HepG2 (cell line): Measurements from ENCODE around the gene OR6S1. TPM values are rescaled to one million over a fixed set of nuclear protein-coding genes. Genes with fewer than 3 reads are reported as not detected.

Experiments
- BHLHE40 ChIP-seq: IDR thresholded peaks from 2 replicates; pipeline ENCODE4 v1.6.1; 2011; ENCODE audit warnings: low read length, improper control_type of control experiment
- HDAC1 ChIP-seq: sonication (generic); formaldehyde crosslinking; IDR thresholded peaks from 2 replicates; pipeline ENCODE4 v1.5.1; 2020; ENCODE audit warnings: mild to moderate bottlenecking, missing genetic modification reagents
- KDM5A ChIP-seq: fragments of 200-600 bp; sonication (generic); IDR thresholded peaks from 2 replicates; pipeline ENCODE4 v1.7.0; 2018; ENCODE audit warnings: antibody characterized with exemption, mild to moderate bottlenecking, low read length, borderline replicate concordance
- MAX ChIP-seq: IDR thresholded peaks from 2 replicates; pipeline ENCODE4 v1.6.1; 2012; ENCODE audit warnings: inconsistent platforms
- MTF2 ChIP-seq: sonication (generic); formaldehyde crosslinking; IDR thresholded peaks from 2 replicates; pipeline ENCODE4 v1.5.0; 2020; ENCODE audit warnings: missing genetic modification reagents, borderline replicate concordance
- PHF20 ChIP-seq: sonication (generic); formaldehyde crosslinking; IDR thresholded peaks from 2 replicates; pipeline ENCODE4 v1.5.0; 2020; ENCODE audit warnings: mild to moderate bottlenecking, missing genetic modification reagents
- RFXANK ChIP-seq: IDR thresholded peaks from 2 replicates; pipeline ENCODE4 v1.6.1; 2016
- TBX2 ChIP-seq: sonication (generic); formaldehyde crosslinking; IDR thresholded peaks from 2 replicates; pipeline ENCODE4 v1.5.0; 2020; ENCODE audit warnings: missing genetic modification reagents, mild to moderate bottlenecking, borderline replicate concordance
- TMF1 ChIP-seq: sonication (generic); formaldehyde crosslinking; IDR thresholded peaks from 2 replicates; pipeline ENCODE4 v1.8.1; 2022; ENCODE audit warnings: low read depth, missing genetic modification reagents
- U2AF2 ChIP-seq: fragments of 200-400 bp; formaldehyde crosslinking; IDR thresholded peaks from 2 replicates; pipeline ENCODE4 v1.6.1; 2017; ENCODE audit warnings: low read depth, mild to moderate bottlenecking, low read length
- ZFP82 ChIP-seq: sonication (generic); formaldehyde crosslinking; IDR thresholded peaks from 2 replicates; pipeline ENCODE4 v1.5.1; 2020; ENCODE audit warnings: mild to moderate bottlenecking, missing genetic modification reagents, borderline replicate concordance
- ZKSCAN8 ChIP-seq: IDR thresholded peaks from 2 replicates; pipeline ENCODE4 v1.6.1; 2016; ENCODE audit warnings: borderline replicate concordance, missing genetic modification reagents, missing compliant biosample characterization
- ZNF274 ChIP-seq: sonication (generic); formaldehyde crosslinking; IDR thresholded peaks from 2 replicates; pipeline ENCODE4 v1.5.1; 2020; ENCODE audit warnings: mild to moderate bottlenecking, missing genetic modification reagents
- ZNF282 ChIP-seq: fragments of 450-650 bp; IDR thresholded peaks from 2 replicates; pipeline ENCODE4 v1.6.1; 2018; ENCODE audit not compliant: partially characterized antibody
- ZNF3 ChIP-seq: IDR thresholded peaks from 2 replicates; pipeline ENCODE4 v1.7.0; 2017; ENCODE audit warnings: inconsistent platforms
- ZNF343 ChIP-seq: sonication (generic); formaldehyde crosslinking; IDR thresholded peaks from 2 replicates; pipeline ENCODE4 v1.4.0; 2020; ENCODE audit warnings: mild to moderate bottlenecking, missing genetic modification reagents
- ZNF512 ChIP-seq: sonication (generic); formaldehyde crosslinking; IDR thresholded peaks from 2 replicates; pipeline ENCODE4 v1.4.0; 2020; ENCODE audit warnings: mild to moderate bottlenecking, missing genetic modification reagents
- ZNF549 ChIP-seq: sonication (generic); formaldehyde crosslinking; IDR thresholded peaks from 2 replicates; pipeline ENCODE4 v1.5.0; 2020; ENCODE audit warnings: missing genetic modification reagents
- ZNF614 ChIP-seq: IDR thresholded peaks from 2 replicates; pipeline ENCODE4 v1.6.1; 2018; ENCODE audit warnings: missing biosample characterization, missing genetic modification reagents, inconsistent platforms, borderline replicate concordance
- ZNF777 ChIP-seq: sonication (generic); formaldehyde crosslinking; IDR thresholded peaks from 2 replicates; pipeline ENCODE4 v1.4.0; 2020; ENCODE audit warnings: missing genetic modification reagents
- ZNF788 ChIP-seq: sonication (generic); formaldehyde crosslinking; IDR thresholded peaks from 2 replicates; pipeline ENCODE4 v1.5.0; 2020; ENCODE audit warnings: mild to moderate bottlenecking, missing genetic modification reagents, borderline replicate concordance
- polyA plus RNA-seq, 8 experiments: library from polyadenylated mRNA; depleted of rRNA in 3 of 8; stranded (reverse) in 7 of 8; unstranded in 1 of 8; fragments of >200 nt; fragmentation: Illumina TruSeq in 4 of 8; extraction: Trizol in 4 of 8; gene quantifications; 2 replicates each; pipeline versions ENCODE4 v1.2.1 to v1.2.3, GENCODE V29; 2011 to 2016; ENCODE audit warnings: low read depth in 4 of 8, missing spikeins in 1 of 8, mixed read lengths in 1 of 8; ENCODE audit not compliant: insufficient read depth in 1 of 8
- total RNA-seq, 5 experiments: library from RNA; depleted of rRNA; stranded (reverse); fragments of >200 nt; fragmentation: Illumina TruSeq; extraction: Trizol; gene quantifications; 2 replicates each; pipeline ENCODE4 v1.2.3, GENCODE V29; 2016; ENCODE audit warnings: low read depth in 1 of 5
- TF ChIP-seq, protein P1 (sequence below): sonication (generic); formaldehyde crosslinking; IDR thresholded peaks from 2 replicates; pipeline ENCODE4 v1.5.0; 2020; ENCODE audit warnings: mild to moderate bottlenecking, missing genetic modification reagents, borderline replicate concordance
- TF ChIP-seq, protein P2 (sequence below): IDR thresholded peaks from 2 replicates; pipeline ENCODE4 v1.6.1; 2016; ENCODE audit warnings: control low read depth
- TF ChIP-seq, protein P3 (sequence below): sonication (generic); formaldehyde crosslinking; IDR thresholded peaks from 2 replicates; pipeline ENCODE4 v1.5.0; 2020; ENCODE audit warnings: mild to moderate bottlenecking, missing genetic modification reagents

OR6S1 gene
- total and polyA plus RNA-seq, 2 of the 13 experiments (the other 11 are each of a cell fraction or from before 2014, with no cell fraction given), result 0.09 TPM; not detected in 1

GRCh38 chr14:20614038-20614840, 27.3 kb downstream of the OR6S1 start (continued):
- TF ChIP-seq TMF1 (CRISPR knock-in tag) (no peak), ZNF3 (0 out of 2 replicates have a peak, but pooled peaks have one; percentile 10), ZKSCAN8 (CRISPR knock-in tag) (no peak), ZNF282 (no peak), ZNF549 (0 out of 2 replicates have a peak, but pooled peaks have one; percentile 8), MAX (no peak), ZFP82 (CRISPR knock-in tag) (no peak), KDM5A (no peak; the same call in 1 of the 2 replicates), ZNF512 (CRISPR knock-in tag) (no peak), BHLHE40 (no peak), MTF2 (CRISPR knock-in tag) (no peak), U2AF2 (no peak), HDAC1 (CRISPR knock-in tag) (no peak), ZNF614 (CRISPR knock-in tag) (no peak), ZNF777 (CRISPR knock-in tag) (peak; percentile 17; the same call in 1 of the 2 replicates), PHF20 (CRISPR knock-in tag) (no peak), ZNF343 (CRISPR knock-in tag) (no peak), ZNF788 (no peak), ZNF274 (CRISPR knock-in tag) (no peak), TBX2 (no peak), RFXANK (CRISPR knock-in tag) (no peak)
- TF ChIP-seq, protein P1, sequence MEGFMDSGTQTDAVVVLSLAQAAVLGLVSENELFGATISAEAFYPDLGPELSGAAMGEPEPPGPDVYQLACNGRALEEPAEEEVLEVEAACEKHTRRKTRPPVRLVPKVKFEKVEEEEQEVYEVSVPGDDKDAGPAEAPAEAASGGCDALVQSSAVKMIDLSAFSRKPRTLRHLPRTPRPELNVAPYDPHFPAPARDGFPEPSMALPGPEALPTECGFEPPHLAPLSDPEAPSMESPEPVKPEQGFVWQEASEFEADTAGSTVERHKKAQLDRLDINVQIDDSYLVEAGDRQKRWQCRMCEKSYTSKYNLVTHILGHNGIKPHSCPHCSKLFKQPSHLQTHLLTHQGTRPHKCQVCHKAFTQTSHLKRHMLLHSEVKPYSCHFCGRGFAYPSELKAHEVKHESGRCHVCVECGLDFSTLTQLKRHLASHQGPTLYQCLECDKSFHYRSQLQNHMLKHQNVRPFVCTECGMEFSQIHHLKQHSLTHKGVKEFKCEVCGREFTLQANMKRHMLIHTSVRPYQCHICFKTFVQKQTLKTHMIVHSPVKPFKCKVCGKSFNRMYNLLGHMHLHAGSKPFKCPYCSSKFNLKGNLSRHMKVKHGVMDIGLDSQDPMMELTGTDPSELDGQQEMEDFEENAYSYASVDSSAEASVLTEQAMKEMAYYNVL (CRISPR knock-in tag), result 0 out of 2 replicates have a peak, but pooled peaks have one; percentile 3
- TF ChIP-seq, protein P2, sequence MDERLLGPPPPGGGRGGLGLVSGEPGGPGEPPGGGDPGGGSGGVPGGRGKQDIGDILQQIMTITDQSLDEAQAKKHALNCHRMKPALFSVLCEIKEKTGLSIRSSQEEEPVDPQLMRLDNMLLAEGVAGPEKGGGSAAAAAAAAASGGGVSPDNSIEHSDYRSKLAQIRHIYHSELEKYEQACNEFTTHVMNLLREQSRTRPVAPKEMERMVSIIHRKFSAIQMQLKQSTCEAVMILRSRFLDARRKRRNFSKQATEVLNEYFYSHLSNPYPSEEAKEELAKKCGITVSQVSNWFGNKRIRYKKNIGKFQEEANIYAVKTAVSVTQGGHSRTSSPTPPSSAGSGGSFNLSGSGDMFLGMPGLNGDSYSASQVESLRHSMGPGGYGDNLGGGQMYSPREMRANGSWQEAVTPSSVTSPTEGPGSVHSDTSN (CRISPR knock-in tag), result no peak
- TF ChIP-seq, protein P3, sequence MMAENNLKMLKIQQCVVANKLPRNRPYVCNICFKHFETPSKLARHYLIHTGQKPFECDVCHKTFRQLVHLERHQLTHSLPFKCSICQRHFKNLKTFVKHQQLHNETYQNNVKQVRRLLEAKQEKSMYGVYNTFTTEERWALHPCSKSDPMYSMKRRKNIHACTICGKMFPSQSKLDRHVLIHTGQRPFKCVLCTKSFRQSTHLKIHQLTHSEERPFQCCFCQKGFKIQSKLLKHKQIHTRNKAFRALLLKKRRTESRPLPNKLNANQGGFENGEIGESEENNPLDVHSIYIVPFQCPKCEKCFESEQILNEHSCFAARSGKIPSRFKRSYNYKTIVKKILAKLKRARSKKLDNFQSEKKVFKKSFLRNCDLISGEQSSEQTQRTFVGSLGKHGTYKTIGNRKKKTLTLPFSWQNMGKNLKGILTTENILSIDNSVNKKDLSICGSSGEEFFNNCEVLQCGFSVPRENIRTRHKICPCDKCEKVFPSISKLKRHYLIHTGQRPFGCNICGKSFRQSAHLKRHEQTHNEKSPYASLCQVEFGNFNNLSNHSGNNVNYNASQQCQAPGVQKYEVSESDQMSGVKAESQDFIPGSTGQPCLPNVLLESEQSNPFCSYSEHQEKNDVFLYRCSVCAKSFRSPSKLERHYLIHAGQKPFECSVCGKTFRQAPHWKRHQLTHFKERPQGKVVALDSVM, result no peak
